Uterus (tissue), 4 donors: ENCODE measurements around the gene CYB5R4. TPM values are rescaled to one million over a fixed set of nuclear protein-coding genes. Genes with fewer than 3 reads are reported as not detected.

ENCODE experiments used
- DNase-seq, 2 donors: peaks; one replicate each; pipeline ENCODE4 v3.0.0-alpha.2; 2019 to 2020
- H3K27ac ChIP-seq, 2 donors: fragments of 200-600 bp; sonication (generic); 1 replicate in 1 of 2; 2 replicates in 1 of 2; pipeline ENCODE4 v1.5.1; 2016 to 2018
- H3K27me3 ChIP-seq, 2 donors: fragments of 200-600 bp; sonication (generic); one replicate each; pipeline ENCODE4 v1.5.1; 2018 to 2019; ENCODE audit warnings: control low read depth in 1 of 2
- H3K36me3 ChIP-seq, 2 donors: fragments of 200-600 bp; sonication (generic); one replicate each; pipeline ENCODE4 v1.5.1; 2019; ENCODE audit warnings: control low read depth in 1 of 2
- H3K4me1 ChIP-seq, 2 donors: fragments of 200-600 bp; sonication (generic); one replicate each; pipeline ENCODE4 v1.5.1; 2018 to 2019; ENCODE audit warnings: control low read depth in 1 of 2
- H3K4me3 ChIP-seq, 2 donors: fragments of 200-600 bp; sonication (generic); 1 replicate in 1 of 2; 2 replicates in 1 of 2; pipeline ENCODE4 v1.5.1; 2018 to 2019; ENCODE audit warnings: mild to moderate bottlenecking in 1 of 2
- H3K9me3 ChIP-seq, 2 donors: fragments of 200-600 bp; sonication (generic); one replicate each; pipeline ENCODE4 v1.5.1; 2019; ENCODE audit warnings: control low read depth in 1 of 2
- CTCF ChIP-seq, 4 experiments: fragments of 200-600 bp in 2 of 4; fragments of 450-650 bp in 2 of 4; sonication (generic) in 2 of 4; IDR thresholded peaks; one replicate each; pipeline ENCODE4 v1.5.1; 2016 to 2019; ENCODE audit warnings: antibody characterized with exemption in 4 of 4, mild to moderate bottlenecking in 2 of 4, moderate library complexity in 1 of 4
- POLR2A ChIP-seq, 2 donors: fragments of 450-650 bp; IDR thresholded peaks; one replicate each; pipeline ENCODE4 v1.6.1; 2016; ENCODE audit warnings: antibody characterized with exemption in 2 of 2, mild to moderate bottlenecking in 1 of 2, moderate library complexity in 1 of 2
- intact Hi-C: fragments of 100-400 bp; cut with DNase I; formaldehyde crosslinking; loops from one replicate; pipeline ENCODE4 v1.15.1; 2023; ENCODE audit warnings: low total_unique reads
- total RNA-seq, 4 donors: library from RNA; depleted of rRNA in 3 of 4; stranded (reverse); fragments of >200 nt in 3 of 4; gene quantifications; one replicate each; pipeline versions ENCODE4 v1.1.0 to v1.2.4, GENCODE V29; 2014 to 2023
- donor health status: DM: yes; HTN: yes; CAD: no.

CYB5R4 gene
- total RNA-seq, 4 donors from 2014 or later: 9.3 to 59.2 (median 9.9) TPM

- Histone ChIP-seq H3K27me3 (no peaks in the 10 kb centered on the region), H3K9me3 (no peaks in the 10 kb centered on the region), H3K4me1 (no peaks in the 10 kb centered on the region), H3K27ac (no peak overlapping the region), H3K36me3 (no peaks in the 10 kb centered on the region), H3K4me3 (no peak overlapping the region)
- DNase-seq: no peak
- intact Hi-C loops: no loop called here
- TF ChIP-seq CTCF (IDR thresholded peaks at IDR 0.05) (no peak), POLR2A (IDR thresholded peaks at IDR 0.05) (no peak)
Measured at GRCh38 chr6:84007871-84008270, 148.4 kb downstream of the CYB5R4 start.

- intact Hi-C loops: no loop called here
- DNase-seq: no peak
- Histone ChIP-seq H3K27me3 (no peaks in the 10 kb centered on the region), H3K4me3 (no peak overlapping the region), H3K9me3 (no peaks in the 10 kb centered on the region), H3K4me1 (no peaks in the 10 kb centered on the region), H3K36me3 (no peaks in the 10 kb centered on the region), H3K27ac (no peak overlapping the region)
- TF ChIP-seq POLR2A (IDR thresholded peaks at IDR 0.05) (no peak), CTCF (IDR thresholded peaks at IDR 0.05) (no peak)
Measured at GRCh38 chr6:84013354-84013753, 153.9 kb downstream of the CYB5R4 start.

- no peak overlapping the region for H3K27ac ChIP-seq
- TF ChIP-seq POLR2A (IDR thresholded peaks at IDR 0.05) (no peak), CTCF (IDR thresholded peaks at IDR 0.05) (no peak)
- no peaks in the 10 kb centered on the region for H3K27me3 ChIP-seq
- H3K36me3 ChIP-seq: no peaks in the 10 kb centered on the region
- intact Hi-C loops: no loop called here
- no peaks in the 10 kb centered on the region for H3K9me3 ChIP-seq
- no peak for DNase-seq
- H3K4me3 ChIP-seq: no peak overlapping the region
- H3K4me1 ChIP-seq: no peaks in the 10 kb centered on the region
Measured at GRCh38 chr6:84013931-84014330, 154.4 kb downstream of the CYB5R4 start.

GRCh38 chr6:84016029-84016428 lies 156.5 kb downstream of the CYB5R4 start:
- no peaks in the 10 kb centered on the region for H3K4me1 ChIP-seq
- H3K27me3 ChIP-seq: no peaks in the 10 kb centered on the region
- no peaks in the 10 kb centered on the region for H3K9me3 ChIP-seq
- no peaks in the 10 kb centered on the region for H3K36me3 ChIP-seq
- TF ChIP-seq POLR2A (IDR thresholded peaks at IDR 0.05): no peak
- no peak overlapping the region for H3K27ac ChIP-seq
- H3K4me3 ChIP-seq: no peak overlapping the region
- intact Hi-C loops: no loop called here
- DNase-seq: no peak

Other genes with a start within 250 kb of the CYB5R4 start
- gene SNAP91, start 150.6 kb upstream of the CYB5R4 start, total RNA-seq: 10 to 100 TPM in 1 of 4 donors, 1 to 10 TPM in 1, not detected in 2; 1.8 to 18.1 TPM
- under 1 TPM in 1 of 4 donors, not detected in 3; 0.90 TPM for gene RIPPLY2, start 6.3 kb upstream of the CYB5R4 start, total RNA-seq
- 10 to 100 TPM in 1 of 4 donors, 1 to 10 TPM in 2, not detected in 1; 1.9 to 10.9 (median 2.1) TPM for gene MRAP2, start 174.1 kb downstream of the CYB5R4 start, total RNA-seq